GM19025 (cell line): ENCODE data around the gene NDOR1.

ENCODE experiments used
- ATAC-seq: cut with Tn5 transposase; IDR thresholded peaks from one replicate; pipeline ENCODE4 v1.9.1; 2021; ENCODE audit warnings: mild to moderate bottlenecking, low read depth, moderate library complexity; ENCODE audit not compliant: unreplicated experiment

The NDOR1 gene

GRCh38 chr9:137218212-137218753 lies 12.8 kb downstream of the NDOR1 start:
- no peak for ATAC-seq

- ATAC-seq: no peak
Observed at GRCh38 chr9:137218754-137219271, 13.3 kb downstream of the NDOR1 start.

DNA sequence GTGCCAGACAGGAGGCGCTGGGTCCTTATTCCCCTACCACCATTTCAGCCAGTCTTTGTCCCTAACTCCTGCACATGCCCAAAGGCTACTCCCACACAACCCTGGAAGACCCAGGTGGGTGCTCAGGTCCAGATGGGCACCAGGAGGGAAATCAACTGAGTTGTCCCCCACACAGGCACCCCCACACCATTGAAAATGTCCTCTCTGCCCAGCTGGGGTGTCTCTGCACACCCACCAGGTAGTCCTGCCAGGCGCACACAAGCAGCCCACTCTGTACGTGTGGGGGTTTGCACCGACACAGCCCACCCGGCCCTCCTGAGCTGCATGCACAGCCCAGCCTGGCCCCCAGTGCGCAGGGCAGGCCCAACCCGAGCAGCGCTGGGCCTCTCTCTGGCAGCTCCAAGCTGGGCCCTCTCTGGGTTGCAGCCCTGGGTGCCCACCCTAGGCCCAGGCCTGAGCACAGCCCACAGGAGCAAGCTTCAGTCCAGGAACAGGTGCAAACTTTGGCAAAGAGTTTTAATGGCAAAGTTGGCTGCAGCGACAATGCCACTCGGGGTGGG lies 14.3 kb downstream of the NDOR1 start:
- ATAC-seq: no peak

- no peak for ATAC-seq
Observed at GRCh38 chr9:137220317-137221094, 15.0 kb downstream of the NDOR1 start.

- no peak for ATAC-seq
Observed at GRCh38 chr9:137221095-137221505, 15.6 kb downstream of the NDOR1 start.

GRCh38 chr9:137221506-137222111 lies 16.1 kb downstream of the NDOR1 start:
- ATAC-seq: no peak

DNA sequence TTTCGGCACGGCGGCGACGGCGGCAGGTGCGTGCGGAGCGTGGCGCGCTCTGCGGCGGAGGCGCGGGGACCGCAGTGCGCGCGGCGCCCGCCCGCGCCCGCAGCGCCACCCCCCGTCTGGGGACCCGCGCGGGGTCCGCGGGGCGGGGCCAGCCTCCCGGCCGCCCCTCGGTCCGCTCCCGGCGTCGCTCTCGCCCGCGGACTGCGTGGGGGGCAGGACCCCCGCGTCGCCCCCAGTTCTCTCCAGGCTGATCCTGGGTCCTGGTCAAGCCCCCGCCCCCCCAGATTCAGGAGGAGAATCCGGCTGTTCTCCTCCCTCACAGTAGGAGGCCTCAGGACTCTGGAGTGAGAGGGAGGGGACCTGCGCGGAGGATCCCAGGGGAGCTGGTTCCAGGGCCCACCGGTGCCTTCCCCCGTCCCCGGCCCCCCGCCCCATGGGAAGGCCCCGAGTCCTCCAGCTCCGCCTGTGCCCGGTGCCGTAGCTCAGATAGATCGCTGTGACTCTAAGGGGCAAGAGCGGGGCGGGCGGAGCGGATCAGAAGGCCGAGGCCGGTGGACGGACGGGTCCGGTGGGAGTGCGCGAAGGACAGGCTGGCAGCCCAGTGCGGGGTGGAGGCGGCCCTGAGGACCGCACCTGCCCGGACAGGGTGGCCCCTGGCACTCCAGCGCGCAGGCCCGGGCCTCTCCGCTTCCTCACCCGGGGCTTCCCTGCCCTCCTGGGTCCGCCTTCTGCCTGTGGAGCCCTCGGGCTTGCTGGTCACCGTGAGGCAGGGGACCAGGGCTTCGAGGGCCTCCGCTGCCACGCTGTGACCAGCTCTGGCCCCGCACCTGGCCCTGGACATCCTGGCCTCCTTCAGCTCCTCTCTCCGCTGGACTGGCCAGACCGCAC lies 16.9 kb downstream of the NDOR1 start, which contains the start of gene RNF208:
TSS of gene RNF208 (minus strand) at position 51 of the 888 bp plus-strand sequence. CDS start 1,028 bp downstream, outside the sequence.
- no peak for ATAC-seq

DNA sequence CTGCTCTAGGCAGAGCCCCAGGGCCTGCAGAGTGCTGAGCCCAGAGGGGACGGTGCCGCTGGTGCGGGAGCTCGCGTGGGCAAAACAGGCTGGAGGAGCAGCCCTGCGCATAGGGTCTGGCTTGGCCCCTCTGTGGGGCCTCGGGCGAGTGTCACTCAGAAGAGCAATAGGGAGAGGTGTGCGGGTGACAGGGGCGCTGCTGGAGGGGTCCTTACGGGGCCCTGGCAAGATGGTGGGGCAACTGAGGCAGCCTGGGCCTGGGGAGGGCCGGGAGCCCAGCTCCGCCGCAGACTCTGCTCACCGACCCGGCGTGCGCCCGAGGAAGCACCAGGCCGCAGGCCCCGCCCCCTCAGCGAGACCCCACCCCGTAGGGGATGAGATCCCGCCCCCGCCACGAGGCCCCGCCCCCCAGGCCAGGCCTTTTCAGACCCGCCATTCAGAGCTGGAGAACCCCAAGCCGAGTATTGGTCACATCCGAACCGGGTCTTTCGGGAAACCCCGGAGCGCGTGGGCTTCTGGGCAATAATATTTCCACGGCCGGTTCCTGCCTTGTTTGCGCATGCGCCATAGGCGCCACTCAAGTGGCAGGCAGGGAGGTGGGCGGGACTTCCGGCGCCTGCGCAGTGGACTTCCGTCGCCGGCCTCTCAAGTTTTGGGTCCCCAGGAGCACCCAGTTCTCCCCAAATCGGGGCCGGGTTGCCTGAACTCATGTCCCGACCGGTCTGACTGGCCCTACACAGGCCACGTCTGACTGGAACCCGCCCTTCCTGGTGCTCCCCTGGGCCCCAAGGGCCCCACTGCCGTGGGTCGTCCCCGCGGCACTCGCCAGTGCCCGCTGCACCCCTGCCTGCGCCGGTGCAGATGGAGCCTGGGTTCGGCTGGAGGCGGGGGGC lies 17.8 kb downstream of the NDOR1 start:
- peak; percentile 69 for ATAC-seq

GRCh38 chr9:137224830-137225694 lies 19.6 kb downstream of the NDOR1 start, which contains the start of gene CYSRT1:
CYSRT1 (plus strand) TSS chr9:137225174; CDS start chr9:137225622, 448 bp downstream.
- no peak for ATAC-seq

- no peak for ATAC-seq
Observed at GRCh38 chr9:137225699-137226331, 20.3 kb downstream of the NDOR1 start.

- ATAC-seq: no peak
Observed at GRCh38 chr9:137226338-137227053, 21.0 kb downstream of the NDOR1 start.

GRCh38 chr9:137227054-137227852 lies 21.8 kb downstream of the NDOR1 start, which contains the start of gene RNF224:
RNF224 (plus strand) TSS chr9:137227502; CDS start chr9:137228336, 834 bp downstream.
- ATAC-seq: no peak

DNA sequence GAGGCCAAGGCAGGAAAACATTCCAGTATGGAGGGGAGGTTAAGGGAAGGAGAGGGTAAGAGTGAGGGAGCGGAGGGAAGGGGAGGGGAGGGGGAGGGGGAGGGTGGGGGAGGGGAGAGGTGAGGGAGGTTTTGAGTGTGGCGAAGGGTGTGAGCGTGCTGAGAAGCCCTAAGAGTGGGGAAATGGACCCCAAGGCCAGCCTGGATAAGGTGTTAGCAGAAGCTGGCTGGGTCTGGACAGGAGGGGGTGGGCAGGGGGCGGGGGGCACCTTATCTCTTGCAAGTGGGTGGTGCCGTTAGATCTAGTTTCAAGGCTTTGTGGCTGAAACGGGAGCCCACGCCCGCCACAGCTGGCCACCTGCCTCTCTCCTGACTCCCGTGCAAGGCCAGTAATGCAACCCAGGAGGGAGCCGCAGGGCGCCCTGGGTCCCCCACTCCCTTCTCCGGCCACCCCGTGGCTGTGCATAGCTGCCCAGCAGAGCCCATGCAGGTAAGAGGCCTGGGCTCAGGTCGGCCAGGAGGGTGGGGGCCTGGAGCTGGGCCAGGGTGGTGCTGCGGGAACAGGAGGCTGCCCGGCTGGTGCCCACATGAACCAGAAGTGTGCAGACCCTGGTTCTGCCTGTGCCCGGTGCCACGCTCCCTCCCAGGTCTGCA lies 22.5 kb downstream of the NDOR1 start:
- no peak for ATAC-seq

DNA sequence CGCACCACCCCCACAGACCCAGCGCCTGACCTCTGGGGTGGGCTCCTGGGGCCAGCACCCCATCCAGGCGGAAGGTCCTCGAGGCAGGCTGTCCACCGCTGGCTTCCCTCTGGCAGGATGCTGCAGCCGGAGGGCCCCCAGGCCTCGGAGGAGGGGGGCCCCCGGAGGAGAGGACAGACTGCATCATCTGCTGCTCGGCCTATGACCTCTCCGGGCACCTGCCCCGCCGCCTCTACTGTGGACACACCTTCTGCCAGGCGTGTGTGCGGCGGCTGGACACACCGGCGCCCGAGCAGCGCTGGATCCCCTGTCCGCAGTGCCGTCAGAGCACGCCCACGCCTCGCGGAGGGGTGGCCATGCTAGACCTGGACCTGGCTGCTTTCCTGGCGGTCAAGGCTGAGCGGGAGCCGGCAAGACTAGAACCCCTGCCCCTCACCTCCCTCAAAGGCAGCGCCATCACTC lies 23.0 kb downstream of the NDOR1 start:
- ATAC-seq: no peak
